H1 (cell line): Measurements from ENCODE around the gene TMEM134. TPM values are rescaled to one million over a fixed set of nuclear protein-coding genes. Genes with fewer than 3 reads are reported as not detected.

Source experiments
- CTCF ChIA-PET: fragments of 300-600 bp; sonication (Branson Sonifier 250); formaldehyde crosslinking; loops from one replicate; lab custom pipeline; 2021; ENCODE audit not compliant: partially characterized antibody; lab: Charles Lee
- POLR2A ChIA-PET: fragments of 300-600 bp; sonication (Branson Sonifier 250); formaldehyde crosslinking; loops from one replicate; lab custom pipeline; 2021; ENCODE audit warnings: inconsistent platforms; ENCODE audit not compliant: partially characterized antibody; lab: Charles Lee
- DNase-seq, 2 experiments: peaks; one replicate each; pipeline versions ENCODE4 v3.0.0 to v3.0.0-alpha.2; 2010 to 2022; ENCODE audit warnings: low spot score in 2 of 2, low read depth in 1 of 2, mixed read lengths in 1 of 2
- FAIRE-seq: peaks from 2 replicates; lab custom pipeline; 2011; peaks lifted over from hg19 to GRCh38; lab: Jason Lieb, UNC
- H2AFZ ChIP-seq: 2 replicates; pipeline ENCODE4 v1.8.1; 2012; ENCODE audit warnings: low read length, inconsistent platforms
- H2AK5ac ChIP-seq: 2 replicates; pipeline ENCODE4 v1.6.1; 2013; ENCODE audit warnings: low read depth, low read length
- H2BK120ac ChIP-seq: replicated peaks from 2 replicates; pipeline ENCODE3; 2013; ENCODE audit warnings: low read depth, low read length, inconsistent platforms
- H2BK12ac ChIP-seq: 2 replicates; pipeline ENCODE4 v1.6.1; 2013; ENCODE audit warnings: low read depth, low read length
- H2BK15ac ChIP-seq: 2 replicates; pipeline ENCODE4 v1.6.1; 2013; ENCODE audit warnings: low read length
- H2BK20ac ChIP-seq: 2 replicates; pipeline ENCODE4 v1.6.1; 2013; ENCODE audit warnings: low read length
- H2BK5ac ChIP-seq: 2 replicates; pipeline ENCODE4 v1.6.1; 2013; ENCODE audit warnings: low read depth, low read length
- H3K14ac ChIP-seq: 2 replicates; pipeline ENCODE4 v1.6.1; 2013; ENCODE audit warnings: inconsistent platforms; ENCODE audit not compliant: insufficient read length
- H3K18ac ChIP-seq: 2 replicates; pipeline ENCODE4 v1.6.1; 2013; ENCODE audit warnings: low read length; ENCODE audit errors: extremely low read depth
- H3K23ac ChIP-seq: 2 replicates; pipeline ENCODE4 v1.6.1; 2013; ENCODE audit warnings: inconsistent platforms; ENCODE audit not compliant: insufficient read length
- H3K23me2 ChIP-seq: 2 replicates; pipeline ENCODE4 v1.6.1; 2013; ENCODE audit warnings: low read depth, low read length
- H3K27ac ChIP-seq: 2 replicates; pipeline ENCODE4 v1.6.1; 2011; ENCODE audit warnings: low read depth, low read length, inconsistent platforms
- H3K27me3 ChIP-seq, 4 experiments: replicated peaks in 1 of 4; 1 replicate in 1 of 4; 2 replicates in 3 of 4; pipeline versions ENCODE4 v1.6.1 to v1.8.1; 2011 to 2013; ENCODE audit warnings: low read length in 3 of 4, mild to moderate bottlenecking in 3 of 4, inconsistent platforms in 2 of 4, mixed read lengths in 2 of 4, moderate library complexity in 1 of 4; ENCODE audit not compliant: control insufficient read depth in 3 of 4, insufficient read depth in 3 of 4; ENCODE audit errors: extremely low read depth in 1 of 4
- H3K36me3 ChIP-seq, 4 experiments: 2 replicates each; pipeline versions ENCODE4 v1.6.1 to v1.8.1; 2011 to 2013; ENCODE audit warnings: mild to moderate bottlenecking in 4 of 4, low read length in 3 of 4, moderate library complexity in 2 of 4, control low read depth in 1 of 4, inconsistent platforms in 1 of 4; ENCODE audit not compliant: insufficient read depth in 4 of 4, control insufficient read depth in 2 of 4
- H3K4ac ChIP-seq: replicated peaks from 2 replicates; pipeline ENCODE3; 2013; ENCODE audit warnings: low read length, low read depth, mixed read lengths, inconsistent platforms; ENCODE audit not compliant: insufficient read length
- H3K4me1 ChIP-seq, 4 experiments: replicated peaks in 1 of 4; 1 replicate in 1 of 4; 2 replicates in 3 of 4; pipeline versions ENCODE4 v1.6.1 to v1.8.1; 2011 to 2013; ENCODE audit warnings: low read length in 3 of 4, inconsistent platforms in 2 of 4, mixed read lengths in 1 of 4; ENCODE audit not compliant: insufficient read depth in 4 of 4, control insufficient read depth in 3 of 4
- H3K4me2 ChIP-seq, 2 experiments: 2 replicates each; pipeline versions ENCODE4 v1.6.1 to v1.8.1; 2011 to 2013; ENCODE audit warnings: low read depth in 2 of 2, low read length in 2 of 2, control low read depth in 1 of 2, inconsistent platforms in 1 of 2, mild to moderate bottlenecking in 1 of 2; ENCODE audit not compliant: insufficient read depth in 1 of 2
- H3K4me3 ChIP-seq, 4 experiments: fragments of 200-600, 300-600 bp in 1 of 4; sonication (generic), shearing (Covaris generic), sonication (Bioruptor Twin) in 1 of 4; 2 replicates each; pipeline versions ENCODE4 v1.5.1 to v1.8.1; 2011 to 2016; ENCODE audit warnings: low read length in 4 of 4, low read depth in 3 of 4, control low read depth in 2 of 4, inconsistent platforms in 2 of 4, mild to moderate bottlenecking in 2 of 4, mixed read lengths in 1 of 4, moderate library complexity in 1 of 4; ENCODE audit not compliant: insufficient read depth in 2 of 4; ENCODE audit errors: extremely low read depth in 1 of 4
- H3K56ac ChIP-seq: replicated peaks from 2 replicates; pipeline ENCODE3; 2013; ENCODE audit warnings: low read depth, mild to moderate bottlenecking, mixed read lengths, low read length, inconsistent platforms; ENCODE audit not compliant: insufficient read length
- H3K79me1 ChIP-seq: 2 replicates; pipeline ENCODE4 v1.6.1; 2013; ENCODE audit warnings: low read depth, low read length, control low read depth
- H3K79me2 ChIP-seq, 2 experiments: 2 replicates each; pipeline versions ENCODE4 v1.6.1 to v1.8.1; 2012 to 2013; ENCODE audit warnings: low read length in 2 of 2, mild to moderate bottlenecking in 2 of 2, inconsistent platforms in 1 of 2; ENCODE audit not compliant: insufficient read depth in 2 of 2, control insufficient read depth in 1 of 2
- H3K9ac ChIP-seq, 4 experiments: replicated peaks in 1 of 4; 1 replicate in 1 of 4; 2 replicates in 3 of 4; pipeline versions ENCODE4 v1.6.1 to v1.8.1; 2011 to 2013; ENCODE audit warnings: low read depth in 3 of 4, low read length in 3 of 4, control low read depth in 2 of 4, mild to moderate bottlenecking in 2 of 4, moderate library complexity in 2 of 4, inconsistent platforms in 1 of 4; ENCODE audit errors: extremely low read depth in 1 of 4
- H3K9me3 ChIP-seq, 2 experiments: 2 replicates each; pipeline versions ENCODE4 v1.6.1 to v1.8.1; 2012 to 2013; ENCODE audit warnings: mild to moderate bottlenecking in 2 of 2, moderate library complexity in 2 of 2, control low read depth in 1 of 2, inconsistent platforms in 1 of 2, low read depth in 1 of 2, low read length in 1 of 2, mixed read lengths in 1 of 2; ENCODE audit not compliant: insufficient read depth in 2 of 2
- H4K20me1 ChIP-seq, 2 experiments: replicated peaks in 1 of 2; 2 replicates each; pipeline versions ENCODE3 to v1.8.1; 2011 to 2013; ENCODE audit warnings: inconsistent platforms in 2 of 2, low read length in 2 of 2, mild to moderate bottlenecking in 1 of 2; ENCODE audit not compliant: insufficient read depth in 2 of 2, control insufficient read depth in 1 of 2
- H4K5ac ChIP-seq: 2 replicates; pipeline ENCODE4 v1.6.1; 2013; ENCODE audit warnings: low read length, low read depth, mixed read lengths, inconsistent platforms; ENCODE audit not compliant: insufficient read length
- H4K8ac ChIP-seq: 2 replicates; pipeline ENCODE4 v1.8.0; 2013; ENCODE audit warnings: mild to moderate bottlenecking, moderate library complexity, low read length, inconsistent platforms; ENCODE audit not compliant: insufficient read depth; ENCODE audit errors: extremely low read depth
- H4K91ac ChIP-seq: replicated peaks from 2 replicates; pipeline ENCODE3; 2013; ENCODE audit warnings: low read length, mixed read lengths, inconsistent platforms; ENCODE audit not compliant: insufficient read length
- ASH2L ChIP-seq: fragments of 200-600, 300-600 bp; sonication (generic); IDR thresholded peaks from one replicate; pipeline ENCODE4 v1.7.1; 2017; ENCODE audit warnings: low read length
- BRCA1 ChIP-seq: IDR thresholded peaks from 2 replicates; pipeline ENCODE4 v1.6.1; 2012; ENCODE audit warnings: low read depth, low read length, improper control_type of control experiment
- CEBPB ChIP-seq: IDR thresholded peaks from 2 replicates; pipeline ENCODE4 v1.6.1; 2012; ENCODE audit warnings: low read depth, low read length
- CHD1 ChIP-seq: IDR thresholded peaks from 2 replicates; pipeline ENCODE4 v1.6.1; 2012; ENCODE audit warnings: low read depth, low read length, improper control_type of control experiment
- GABPA ChIP-seq: IDR thresholded peaks from 2 replicates; pipeline ENCODE4 v1.6.1; 2011; ENCODE audit warnings: mild to moderate bottlenecking, low read length, moderate library complexity, borderline replicate concordance; ENCODE audit not compliant: insufficient read depth
- HDAC6 ChIP-seq: IDR thresholded peaks from one replicate; pipeline ENCODE4 v1.7.1; 2012; ENCODE audit warnings: low read depth, mild to moderate bottlenecking, inconsistent platforms, low read length, moderate library complexity
- KDM5A ChIP-seq: fragments of 200-600 bp; IDR thresholded peaks from 2 replicates; pipeline ENCODE4 v1.7.1; 2012; ENCODE audit warnings: mild to moderate bottlenecking, low read length, inconsistent platforms, mixed read lengths
- NRF1 ChIP-seq: IDR thresholded peaks from 2 replicates; pipeline ENCODE4 v1.6.1; 2011; ENCODE audit warnings: mild to moderate bottlenecking, low read depth, low read length, improper control_type of control experiment
- POLR2AphosphoS5 ChIP-seq: IDR thresholded peaks from 2 replicates; pipeline ENCODE4 v1.6.1; 2011; ENCODE audit warnings: low read depth, low read length
- POU5F1 ChIP-seq: IDR thresholded peaks from 2 replicates; pipeline ENCODE4 v1.6.1; 2011; ENCODE audit warnings: low read depth, mild to moderate bottlenecking, low read length, moderate library complexity
- RXRA ChIP-seq: IDR thresholded peaks from 2 replicates; pipeline ENCODE4 v1.6.1; 2011; ENCODE audit warnings: low read depth, mild to moderate bottlenecking, low read length, moderate library complexity; ENCODE audit not compliant: insufficient read depth
- SAP30 ChIP-seq: fragments of 300-600 bp; sonication (generic); IDR thresholded peaks from 2 replicates; pipeline ENCODE4 v1.7.1; 2012; ENCODE audit warnings: low read length, moderate library complexity, mild to moderate bottlenecking, inconsistent platforms; ENCODE audit not compliant: insufficient read depth, insufficient replicate concordance
- SIRT6 ChIP-seq: IDR thresholded peaks from one replicate; pipeline ENCODE4 v1.7.1; 2012; ENCODE audit warnings: low read length, inconsistent platforms
- TEAD4 ChIP-seq: IDR thresholded peaks from 2 replicates; pipeline ENCODE4 v1.6.1; 2012; ENCODE audit warnings: low read depth, low read length, inconsistent platforms, mixed read lengths
- WGBS, 2 experiments: shearing (Covaris generic) in 1 of 2; methylation state at CpG; one replicate each; pipeline versions ENCODE4 v1.1.6 to v1.1.7; 2013 to 2015; ENCODE audit warnings: low lambda C conversion rate in 2 of 2, mixed read lengths in 2 of 2, inconsistent platforms in 1 of 2, low coverage in 1 of 2, missing lambda C conversion rate in 1 of 2; ENCODE audit not compliant: insufficient replicate concordance in 2 of 2, insufficient coverage in 1 of 2, insufficient read length in 1 of 2; ENCODE audit errors: extremely low coverage in 1 of 2, missing lambda C conversion rate in 1 of 2; 5-methylcytosine and 5-hydroxymethylcytosine counted together
- polyA plus RNA-seq, 7 experiments: library from polyadenylated mRNA; depleted of rRNA in 3 of 7; stranded (reverse) in 5 of 7; unstranded in 2 of 7; fragments of >200 nt in 5 of 7; fragments of 200-250 nt in 2 of 7; gene quantifications; 1 replicate in 5 of 7; 2 replicates in 1 of 7; 4 replicates in 1 of 7; pipeline versions ENCODE4 v1.2.1 to v1.2.3, GENCODE V29; 2011 to 2013; ENCODE audit warnings: missing spikeins in 2 of 7, mixed read lengths in 2 of 7
- total RNA-seq: library from RNA; stranded (reverse); fragmentation: NEBNext Ultra II Directional; extraction: Animal tissue kit (Norgen Biotek cat#: 25700); gene quantifications from 2 replicates; pipeline ENCODE4 v1.2.1, GENCODE V29; 2021

TMEM134 gene
- total and polyA plus RNA-seq, 2 of the 8 experiments (the other 6 are each of a cell fraction or from before 2014, with no cell fraction given), result 32.4 to 229 TPM

- H3K4ac ChIP-seq, result no peak overlapping the region
- no peak overlapping the region for H3K4me2 ChIP-seq
- H3K27me3 ChIP-seq, result no peaks in the 10 kb centered on the region; a peak in 2 of 7 replicates
- H2AK5ac ChIP-seq, result no peak overlapping the region
- peaks cover 0 to 10% (median 0%) of the 10 kb centered on the region in 4 experiments; a peak in 2 of 7 replicates for H3K4me1 ChIP-seq
- peaks cover 2% of the 10 kb centered on the region; the same call in 1 of the 2 replicates for H3K23me2 ChIP-seq
- H4K8ac ChIP-seq, result no peak overlapping the region
- no peak overlapping the region for H2BK15ac ChIP-seq
- ChIA-PET POLR2A (interaction anchor here (1.1 kb wide), 1 partner anchor 10 kb away, joined by 4 read pairs; no protein-coding TSS in a partner anchor), CTCF (interaction anchor here (1.0 to 1.2 kb wide), 2 partner anchors 108 to 116 kb away, joined by 3 read pairs; no protein-coding TSS in a partner anchor)
- no peak overlapping the region for H4K91ac ChIP-seq
- no peak overlapping the region for H3K27ac ChIP-seq
- H2BK120ac ChIP-seq, result no peak overlapping the region
- no peak overlapping the region for H2BK12ac ChIP-seq
- no peak overlapping the region for H3K4me3 ChIP-seq
- FAIRE-seq (no peak), DNase-seq (no peak)
- H3K56ac ChIP-seq, result no peak overlapping the region
- no peak overlapping the region for H2AFZ ChIP-seq
- 95% methylated on average over 21 of the region's 21 CpGs; no CpG with 5 or more reads in 1 of the 2 experiments for WGBS, 2 experiments
- H3K9ac ChIP-seq, result no peak overlapping the region
- TF ChIP-seq KDM5A (no peak), HDAC6 (no peak), POLR2AphosphoS5 (no peak), CEBPB (no peak), POU5F1 (no peak), SIRT6 (no peak), RXRA (no peak), NRF1 (no peak), SAP30 (no peak), TEAD4 (no peak), CHD1 (no peak), BRCA1 (no peak), ASH2L (no peak), GABPA (no peak)
- no peak overlapping the region for H3K14ac ChIP-seq
- peaks cover 0 to 17% (median 8%) of the 10 kb centered on the region in 4 experiments; a peak in 6 of 8 replicates for H3K36me3 ChIP-seq
- no peak overlapping the region for H2BK20ac ChIP-seq
- H3K23ac ChIP-seq, result no peak overlapping the region
- no peak overlapping the region for H3K18ac ChIP-seq
- H3K9me3 ChIP-seq, result no peaks in the 10 kb centered on the region
- peaks cover 3 to 10% of the 10 kb centered on the region in 2 experiments for H4K20me1 ChIP-seq
- no peaks in the 10 kb centered on the region for H3K79me1 ChIP-seq
- H2BK5ac ChIP-seq, result no peak overlapping the region; the same call in 1 of the 2 replicates
- H4K5ac ChIP-seq, result no peak overlapping the region
- no peaks in the 10 kb centered on the region for H3K79me2 ChIP-seq
Observed at GRCh38 chr11:67497656-67498291, 28.7 kb upstream of the TMEM134 start.
